ENCODE data around the gene ANKRD39.

GRCh38 chr2:96880891-96881273, 23.1 kb upstream of the ANKRD39 start:
- TF ChIP-seq CTCF (conservative IDR thresholded peaks at IDR 0.05; ENCODE audit: low read depth, low read length) (no peak), SMC3 (IDR thresholded peaks at IDR 0.05; ENCODE audit: low read depth, low read length) (no peak), CEBPB (IDR thresholded peaks at IDR 0.05; ENCODE audit: low read depth, low read length) (no peak), CHD1 (IDR thresholded peaks at IDR 0.05; ENCODE audit: low read depth, low read length) (no peak), POLR2A (IDR thresholded peaks at IDR 0.05; ENCODE audit: low read depth, low read length) (no peak), FOS (IDR thresholded peaks at IDR 0.05; ENCODE audit: low read depth, low read length) (no peak), MAZ (IDR thresholded peaks at IDR 0.05; ENCODE audit: borderline replicate concordance, low read depth, low read length) (no peak), NFE2L2 (IDR thresholded peaks at IDR 0.05; ENCODE audit: low read depth, low read length) (no peak), RFX5 (IDR thresholded peaks at IDR 0.05; ENCODE audit: low read depth, low read length) (no peak), RAD21 (IDR thresholded peaks at IDR 0.05; ENCODE audit: low read length) (no peak)

All from IMR-90 (cell line).